ENCODE results near the gene SLC7A4.
"Not testable (repeated sequence)": the region's sequence is repeated elsewhere in the genome, so short reads cannot be mapped to it uniquely, and the experiment has no call there.

DNA sequence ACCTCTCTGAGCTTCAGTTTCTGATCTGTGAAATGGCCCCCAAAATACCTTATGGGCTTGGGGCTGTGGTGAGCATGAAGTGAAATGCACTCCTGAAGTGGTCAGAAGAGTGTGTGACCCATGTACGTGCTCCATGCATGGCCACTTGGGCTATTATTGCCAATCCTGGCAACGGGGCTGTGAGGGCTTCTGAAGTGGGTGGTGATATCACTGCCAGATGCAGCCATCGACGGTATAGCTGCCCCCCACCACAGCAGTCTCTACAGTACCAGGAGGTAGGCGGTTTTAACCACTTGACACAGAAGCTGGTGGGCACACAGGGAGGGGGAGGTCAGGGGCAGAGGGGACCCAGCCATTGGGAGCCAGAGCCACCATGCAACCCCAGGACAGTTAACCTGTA, 16.1 kb upstream of the SLC7A4 start:
- TF ChIP-seq GABPA (IDR thresholded peaks at IDR 0.05; ENCODE audit: borderline replicate concordance, insufficient read depth, low read length); POLR2A (IDR thresholded peaks at IDR 0.05; ENCODE audit: control extremely low read depth in 1 of 2, low read depth in 2 of 2, low read length in 2 of 2); YY1 (IDR thresholded peaks at IDR 0.05; ENCODE audit: low read depth, low read length); CREB1 (IDR thresholded peaks at IDR 0.05); POLR2AphosphoS5 (IDR thresholded peaks at IDR 0.05; ENCODE audit: low read depth, low read length); HDAC6 (IDR thresholded peaks at IDR 0.05; ENCODE audit: low read depth, low read length); TAF1 (IDR thresholded peaks at IDR 0.05; ENCODE audit: low read depth, low read length); GTF2F1 (IDR thresholded peaks at IDR 0.05; ENCODE audit: borderline replicate concordance, low read depth, low read length); KDM5A (IDR thresholded peaks at IDR 0.05; ENCODE audit: low read length); RXRA (IDR thresholded peaks at IDR 0.05; ENCODE audit: insufficient read depth, low read depth, low read length); CEBPB (IDR thresholded peaks at IDR 0.05; ENCODE audit: low read depth, low read length); RAD21 (IDR thresholded peaks at IDR 0.05 in 1 of 2, conservative IDR thresholded peaks at IDR 0.05 in 1 of 2; ENCODE audit: low read depth in 2 of 2, low read length in 2 of 2); TCF12 (IDR thresholded peaks at IDR 0.05; ENCODE audit: low read depth, low read length): not testable (repeated sequence)
- TF ChIP-seq, protein P1, sequence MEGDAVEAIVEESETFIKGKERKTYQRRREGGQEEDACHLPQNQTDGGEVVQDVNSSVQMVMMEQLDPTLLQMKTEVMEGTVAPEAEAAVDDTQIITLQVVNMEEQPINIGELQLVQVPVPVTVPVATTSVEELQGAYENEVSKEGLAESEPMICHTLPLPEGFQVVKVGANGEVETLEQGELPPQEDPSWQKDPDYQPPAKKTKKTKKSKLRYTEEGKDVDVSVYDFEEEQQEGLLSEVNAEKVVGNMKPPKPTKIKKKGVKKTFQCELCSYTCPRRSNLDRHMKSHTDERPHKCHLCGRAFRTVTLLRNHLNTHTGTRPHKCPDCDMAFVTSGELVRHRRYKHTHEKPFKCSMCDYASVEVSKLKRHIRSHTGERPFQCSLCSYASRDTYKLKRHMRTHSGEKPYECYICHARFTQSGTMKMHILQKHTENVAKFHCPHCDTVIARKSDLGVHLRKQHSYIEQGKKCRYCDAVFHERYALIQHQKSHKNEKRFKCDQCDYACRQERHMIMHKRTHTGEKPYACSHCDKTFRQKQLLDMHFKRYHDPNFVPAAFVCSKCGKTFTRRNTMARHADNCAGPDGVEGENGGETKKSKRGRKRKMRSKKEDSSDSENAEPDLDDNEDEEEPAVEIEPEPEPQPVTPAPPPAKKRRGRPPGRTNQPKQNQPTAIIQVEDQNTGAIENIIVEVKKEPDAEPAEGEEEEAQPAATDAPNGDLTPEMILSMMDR (IDR thresholded peaks at IDR 0.05; ENCODE audit: control extremely low read depth in 1 of 3, insufficient read depth in 1 of 3, low read depth in 1 of 3, low read length in 3 of 3): not testable (repeated sequence)

All from H1 (cell line).